GM23338 (cell line): ENCODE results near the gene TXNDC2. TPM values are rescaled to one million over a fixed set of nuclear protein-coding genes. Genes with fewer than 3 reads are reported as not detected.

ENCODE experiments used
- ATAC-seq: fragments of 200-7000 bp; cut with Tn5 transposase; 3 replicates; pipeline ENCODE4 v1.9.1; 2020
- DNase-seq: peaks from one replicate; pipeline ENCODE4 v3.0.0-alpha.2; 2015; ENCODE audit warnings: low spot score
- H2AFZ ChIP-seq: fragments of 200-600 bp; sonication (generic); 2 replicates; pipeline ENCODE4 v1.8.0; 2016; ENCODE audit warnings: antibody characterized with exemption, mild to moderate bottlenecking, moderate library complexity
- H3F3A ChIP-seq: fragments of 200-600 bp; sonication (generic); replicated peaks from 2 replicates; pipeline ENCODE4 v1.8.0; 2017; ENCODE audit warnings: antibody characterized with exemption, mixed run types, low read depth
- H3K27ac ChIP-seq: fragments of 200-600 bp; sonication (generic); 2 replicates; pipeline ENCODE4 v1.6.1; 2016; ENCODE audit warnings: low read depth
- H3K27me3 ChIP-seq: fragments of 200-600 bp; sonication (generic); 2 replicates; pipeline ENCODE4 v1.8.0; 2016; ENCODE audit warnings: mild to moderate bottlenecking, mixed run types, moderate library complexity; ENCODE audit not compliant: insufficient read depth
- H3K36me3 ChIP-seq: fragments of 200-600 bp; sonication (generic); 2 replicates; pipeline ENCODE4 v1.8.0; 2016; ENCODE audit warnings: mild to moderate bottlenecking; ENCODE audit not compliant: insufficient read depth
- H3K4me1 ChIP-seq: fragments of 200-600 bp; sonication (generic); 2 replicates; pipeline ENCODE4 v1.8.0; 2016; ENCODE audit warnings: mild to moderate bottlenecking, moderate library complexity; ENCODE audit not compliant: insufficient read depth
- H3K4me2 ChIP-seq: fragments of 200-600 bp; sonication (generic); 2 replicates; pipeline ENCODE4 v1.7.1; 2017; ENCODE audit warnings: mixed run types
- H3K4me3 ChIP-seq: fragments of 200-600 bp; sonication (generic); 2 replicates; pipeline ENCODE4 v1.6.1; 2016; ENCODE audit warnings: mixed run types
- H3K79me2 ChIP-seq: fragments of 200-600 bp; sonication (generic); replicated peaks from 2 replicates; pipeline ENCODE4 v1.8.0; 2017; ENCODE audit warnings: mild to moderate bottlenecking; ENCODE audit not compliant: insufficient read depth
- H3K9me2 ChIP-seq: fragments of 200-600 bp; sonication (generic); 2 replicates; pipeline ENCODE4 v1.8.0; 2017; ENCODE audit not compliant: insufficient read depth
- H4K20me1 ChIP-seq: fragments of 200-600 bp; sonication (generic); replicated peaks from 2 replicates; pipeline ENCODE4 v1.8.0; 2017; ENCODE audit warnings: mild to moderate bottlenecking; ENCODE audit not compliant: insufficient read depth
- H3K27ac Mint-ChIP-seq: 2 replicates; pipeline ENCODE4 v1.8.0; 2020; ENCODE audit warnings: inconsistent platforms, mild to moderate bottlenecking, moderate library complexity, mixed read lengths
- H3K27me3 Mint-ChIP-seq: 3 replicates; pipeline ENCODE4 v1.8.0; 2022; ENCODE audit warnings: low read depth, mild to moderate bottlenecking, moderate library complexity, mixed read lengths, inconsistent platforms; ENCODE audit not compliant: insufficient read depth, poor library complexity
- H3K36me3 Mint-ChIP-seq: 3 replicates; pipeline ENCODE4 v1.8.0; 2021; ENCODE audit warnings: low read depth, mild to moderate bottlenecking, inconsistent platforms, moderate library complexity, mixed read lengths
- H3K4me1 Mint-ChIP-seq: 3 replicates; pipeline ENCODE4 v1.8.0; 2020; ENCODE audit warnings: mild to moderate bottlenecking, inconsistent platforms, mixed read lengths
- H3K4me3 Mint-ChIP-seq: 3 replicates; pipeline ENCODE4 v1.8.0; 2021; ENCODE audit warnings: moderate library complexity, mild to moderate bottlenecking, inconsistent platforms, mixed read lengths
- H3K9me3 Mint-ChIP-seq: 3 replicates; pipeline ENCODE4 v1.8.0; 2020; ENCODE audit warnings: moderate library complexity, mild to moderate bottlenecking, inconsistent platforms, mixed read lengths
- CREB1 ChIP-seq: fragments of 250-450 bp; sonication (Bioruptor Pico); IDR thresholded peaks from 2 replicates; pipeline ENCODE4 v1.5.0; 2020; ENCODE audit warnings: low read depth, mild to moderate bottlenecking, moderate library complexity
- CTCF ChIP-seq, 2 experiments: fragments of 200-600 bp in 1 of 2; sonication (generic) in 1 of 2; conservative IDR thresholded peaks; 2 replicates each; pipeline versions ENCODE4 v1.5.1 to v1.6.1; 2016 to 2017; ENCODE audit warnings: antibody characterized with exemption in 2 of 2, low read depth in 2 of 2, mild to moderate bottlenecking in 2 of 2, moderate library complexity in 1 of 2
- ETS1 ChIP-seq: IDR thresholded peaks from 2 replicates; pipeline ENCODE4 v1.6.1; 2016; ENCODE audit warnings: antibody characterized with exemption
- EZH2 ChIP-seq: fragments of 200-600 bp; sonication (generic); IDR thresholded peaks from one replicate; pipeline ENCODE4 v1.8.0; 2017; ENCODE audit warnings: antibody characterized with exemption, mild to moderate bottlenecking, low read depth; ENCODE audit not compliant: unreplicated experiment
- EZH2phosphoT487 ChIP-seq: fragments of 200-600 bp; sonication (generic); IDR thresholded peaks from one replicate; pipeline ENCODE4 v1.8.1; 2018; ENCODE audit warnings: antibody characterized with exemption; ENCODE audit not compliant: unreplicated experiment
- JUNB ChIP-seq: IDR thresholded peaks from one replicate; pipeline ENCODE4 v1.6.1; 2016; ENCODE audit warnings: antibody characterized with exemption; ENCODE audit not compliant: unreplicated experiment
- NANOG ChIP-seq: IDR thresholded peaks from 2 replicates; pipeline ENCODE4 v1.6.1; 2016; ENCODE audit warnings: antibody characterized with exemption, borderline replicate concordance
- POLR2AphosphoS5 ChIP-seq: IDR thresholded peaks from 2 replicates; pipeline ENCODE4 v1.6.1; 2016; ENCODE audit warnings: antibody characterized with exemption, low read depth
- STAT1 ChIP-seq: IDR thresholded peaks from one replicate; pipeline ENCODE4 v1.6.1; 2016; ENCODE audit warnings: antibody characterized with exemption; ENCODE audit not compliant: unreplicated experiment
- ZNF114 ChIP-seq: fragments of 250-450 bp; sonication (Bioruptor Pico); IDR thresholded peaks from 2 replicates; pipeline ENCODE4 v1.5.0; 2020; ENCODE audit warnings: mild to moderate bottlenecking, moderate library complexity
- ZNF331 ChIP-seq: fragments of 250-450 bp; sonication (Bioruptor Pico); IDR thresholded peaks from 2 replicates; pipeline ENCODE4 v1.5.0; 2020; ENCODE audit warnings: low read depth, mild to moderate bottlenecking, moderate library complexity
- polyA plus RNA-seq: library from polyadenylated mRNA; unstranded; fragments of >200 nt; fragmentation: Nextera tagmentation; extraction: Ambion mirVana; gene quantifications from 2 replicates; pipeline ENCODE4 v1.2.1, GENCODE V29; 2016
- total RNA-seq: library from RNA; depleted of rRNA; stranded (reverse); fragments of >200 nt; shearing (Covaris generic); gene quantifications from 2 replicates; pipeline ENCODE4 v1.2.3, GENCODE V29; 2014
- TF ChIP-seq, protein P1 (sequence below): fragments of 250-450 bp; sonication (Bioruptor Pico); IDR thresholded peaks from 2 replicates; pipeline ENCODE4 v1.5.0; 2020; ENCODE audit warnings: mild to moderate bottlenecking, moderate library complexity

Gene TXNDC2
- total and polyA plus RNA-seq, 2 experiments from 2014 or later = 0.16 TPM; not detected in 1

DNA sequence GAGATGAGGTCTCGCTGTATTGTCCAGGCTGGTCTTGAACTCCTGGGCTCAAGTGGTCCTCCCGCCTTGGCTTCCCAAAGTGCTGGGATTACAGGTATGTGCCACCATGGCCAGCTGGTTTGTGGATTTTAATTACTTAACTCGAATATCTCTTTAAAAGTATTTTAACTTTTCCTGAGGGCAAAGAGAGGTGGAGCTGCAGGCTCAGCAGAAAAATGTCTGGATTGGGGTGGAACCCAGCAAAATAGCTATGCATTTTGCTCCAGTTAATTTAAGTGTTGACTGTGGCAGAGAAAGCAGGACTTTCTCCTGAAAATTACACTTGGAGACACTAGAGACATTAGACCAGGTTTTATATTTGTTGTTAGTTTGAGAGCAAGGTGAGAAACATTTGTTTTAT is 35.5 kb upstream of the TXNDC2 start:
- H3K4me2 ChIP-seq = no peak overlapping the region
- H3K27ac ChIP-seq = no peak overlapping the region

More for the DNA sequence above, 35.5 kb upstream of the TXNDC2 start:
- Mint-ChIP-seq H3K9me3 (peaks cover 8% of the 10 kb centered on the region; the same call in 2 of the 3 replicates), H3K27me3 (peaks cover 5% of the 10 kb centered on the region), H3K27ac (no peak overlapping the region), H3K4me1 (peaks cover 12% of the 10 kb centered on the region), H3K4me3 (no peak overlapping the region), H3K36me3 (peaks cover 3% of the 10 kb centered on the region; the same call in 2 of the 3 replicates)
- TF ChIP-seq, protein P1, sequence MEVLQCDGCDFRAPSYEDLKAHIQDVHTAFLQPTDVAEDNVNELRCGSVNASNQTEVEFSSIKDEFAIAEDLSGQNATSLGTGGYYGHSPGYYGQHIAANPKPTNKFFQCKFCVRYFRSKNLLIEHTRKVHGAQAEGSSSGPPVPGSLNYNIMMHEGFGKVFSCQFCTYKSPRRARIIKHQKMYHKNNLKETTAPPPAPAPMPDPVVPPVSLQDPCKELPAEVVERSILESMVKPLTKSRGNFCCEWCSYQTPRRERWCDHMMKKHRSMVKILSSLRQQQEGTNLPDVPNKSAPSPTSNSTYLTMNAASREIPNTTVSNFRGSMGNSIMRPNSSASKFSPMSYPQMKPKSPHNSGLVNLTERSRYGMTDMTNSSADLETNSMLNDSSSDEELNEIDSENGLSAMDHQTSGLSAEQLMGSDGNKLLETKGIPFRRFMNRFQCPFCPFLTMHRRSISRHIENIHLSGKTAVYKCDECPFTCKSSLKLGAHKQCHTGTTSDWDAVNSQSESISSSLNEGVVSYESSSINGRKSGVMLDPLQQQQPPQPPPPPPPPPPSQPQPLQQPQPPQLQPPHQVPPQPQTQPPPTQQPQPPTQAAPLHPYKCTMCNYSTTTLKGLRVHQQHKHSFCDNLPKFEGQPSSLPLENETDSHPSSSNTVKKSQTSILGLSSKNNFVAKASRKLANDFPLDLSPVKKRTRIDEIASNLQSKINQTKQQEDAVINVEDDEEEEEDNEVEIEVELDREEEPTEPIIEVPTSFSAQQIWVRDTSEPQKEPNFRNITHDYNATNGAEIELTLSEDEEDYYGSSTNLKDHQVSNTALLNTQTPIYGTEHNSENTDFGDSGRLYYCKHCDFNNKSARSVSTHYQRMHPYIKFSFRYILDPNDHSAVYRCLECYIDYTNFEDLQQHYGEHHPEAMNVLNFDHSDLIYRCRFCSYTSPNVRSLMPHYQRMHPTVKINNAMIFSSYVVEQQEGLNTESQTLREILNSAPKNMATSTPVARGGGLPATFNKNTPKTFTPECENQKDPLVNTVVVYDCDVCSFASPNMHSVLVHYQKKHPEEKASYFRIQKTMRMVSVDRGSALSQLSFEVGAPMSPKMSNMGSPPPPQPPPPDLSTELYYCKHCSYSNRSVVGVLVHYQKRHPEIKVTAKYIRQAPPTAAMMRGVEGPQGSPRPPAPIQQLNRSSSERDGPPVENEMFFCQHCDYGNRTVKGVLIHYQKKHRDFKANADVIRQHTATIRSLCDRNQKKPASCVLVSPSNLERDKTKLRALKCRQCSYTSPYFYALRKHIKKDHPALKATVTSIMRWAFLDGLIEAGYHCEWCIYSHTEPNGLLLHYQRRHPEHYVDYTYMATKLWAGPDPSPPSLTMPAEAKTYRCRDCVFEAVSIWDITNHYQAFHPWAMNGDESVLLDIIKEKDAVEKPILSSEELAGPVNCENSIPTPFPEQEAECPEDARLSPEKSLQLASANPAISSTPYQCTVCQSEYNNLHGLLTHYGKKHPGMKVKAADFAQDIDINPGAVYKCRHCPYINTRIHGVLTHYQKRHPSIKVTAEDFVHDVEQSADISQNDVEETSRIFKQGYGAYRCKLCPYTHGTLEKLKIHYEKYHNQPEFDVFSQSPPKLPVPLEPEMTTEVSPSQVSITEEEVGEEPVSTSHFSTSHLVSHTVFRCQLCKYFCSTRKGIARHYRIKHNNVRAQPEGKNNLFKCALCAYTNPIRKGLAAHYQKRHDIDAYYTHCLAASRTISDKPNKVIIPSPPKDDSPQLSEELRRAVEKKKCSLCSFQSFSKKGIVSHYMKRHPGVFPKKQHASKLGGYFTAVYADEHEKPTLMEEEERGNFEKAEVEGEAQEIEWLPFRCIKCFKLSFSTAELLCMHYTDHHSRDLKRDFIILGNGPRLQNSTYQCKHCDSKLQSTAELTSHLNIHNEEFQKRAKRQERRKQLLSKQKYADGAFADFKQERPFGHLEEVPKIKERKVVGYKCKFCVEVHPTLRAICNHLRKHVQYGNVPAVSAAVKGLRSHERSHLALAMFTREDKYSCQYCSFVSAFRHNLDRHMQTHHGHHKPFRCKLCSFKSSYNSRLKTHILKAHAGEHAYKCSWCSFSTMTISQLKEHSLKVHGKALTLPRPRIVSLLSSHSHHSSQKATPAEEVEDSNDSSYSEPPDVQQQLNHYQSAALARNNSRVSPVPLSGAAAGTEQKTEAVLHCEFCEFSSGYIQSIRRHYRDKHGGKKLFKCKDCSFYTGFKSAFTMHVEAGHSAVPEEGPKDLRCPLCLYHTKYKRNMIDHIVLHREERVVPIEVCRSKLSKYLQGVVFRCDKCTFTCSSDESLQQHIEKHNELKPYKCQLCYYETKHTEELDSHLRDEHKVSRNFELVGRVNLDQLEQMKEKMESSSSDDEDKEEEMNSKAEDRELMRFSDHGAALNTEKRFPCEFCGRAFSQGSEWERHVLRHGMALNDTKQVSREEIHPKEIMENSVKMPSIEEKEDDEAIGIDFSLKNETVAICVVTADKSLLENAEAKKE = no peak
- TF ChIP-seq EZH2phosphoT487 (no peak), NANOG (no peak), POLR2AphosphoS5 (no peak), EZH2 (no peak), CTCF (conservative IDR thresholded peaks at IDR 0.05; ENCODE audit: low read depth in 2 of 2) (no peak), ZNF331 (CRISPR knock-in tag) (no peak), ZNF114 (CRISPR knock-in tag) (no peak), STAT1 (no peak), CREB1 (CRISPR knock-in tag) (no peak), JUNB (no peak), ETS1 (no peak)
- Histone ChIP-seq H3K4me1 (no peaks in the 10 kb centered on the region), H3K9me2 (no peaks in the 10 kb centered on the region), H3F3A (no peaks in the 10 kb centered on the region), H2AFZ (no peak overlapping the region), H3K79me2 (no peaks in the 10 kb centered on the region), H4K20me1 (no peaks in the 10 kb centered on the region), H3K36me3 (no peaks in the 10 kb centered on the region; the same call in 1 of the 2 replicates), H3K27me3 (no peaks in the 10 kb centered on the region), H3K4me3 (no peak overlapping the region)
- no peak for DNase-seq
- no peak for ATAC-seq
